ENCODE results near the gene FTSJ3. TPM values are rescaled to one million over a fixed set of nuclear protein-coding genes. Genes with fewer than 3 reads are reported as not detected.

Gene FTSJ3
- total and polyA plus RNA-seq, 8 donors: 32.1 to 88.5 (median 60.7) TPM

GRCh38 chr17:63826468-63827001 lies 928 bp downstream of the FTSJ3 start:
- peak overlapping the region; percentile 89 to 92 for H3K4me3 ChIP-seq
- H3K4me1 ChIP-seq: peaks cover 20 to 43% of the 10 kb centered on the region in 2 donors
- no peaks in the 10 kb centered on the region for H3K9me3 ChIP-seq
- DNase-seq (no peak), ATAC-seq (peak; percentile 1)
- peaks cover 0 to 73% of the 10 kb centered on the region in 2 donors for H3K36me3 ChIP-seq
- intact Hi-C loops (cut with DNase I): no loop called here
- no peaks in the 10 kb centered on the region for H3K27me3 ChIP-seq
- H3K27ac ChIP-seq: peak overlapping the region; percentile 93 to 95
- TF ChIP-seq, protein P1, sequence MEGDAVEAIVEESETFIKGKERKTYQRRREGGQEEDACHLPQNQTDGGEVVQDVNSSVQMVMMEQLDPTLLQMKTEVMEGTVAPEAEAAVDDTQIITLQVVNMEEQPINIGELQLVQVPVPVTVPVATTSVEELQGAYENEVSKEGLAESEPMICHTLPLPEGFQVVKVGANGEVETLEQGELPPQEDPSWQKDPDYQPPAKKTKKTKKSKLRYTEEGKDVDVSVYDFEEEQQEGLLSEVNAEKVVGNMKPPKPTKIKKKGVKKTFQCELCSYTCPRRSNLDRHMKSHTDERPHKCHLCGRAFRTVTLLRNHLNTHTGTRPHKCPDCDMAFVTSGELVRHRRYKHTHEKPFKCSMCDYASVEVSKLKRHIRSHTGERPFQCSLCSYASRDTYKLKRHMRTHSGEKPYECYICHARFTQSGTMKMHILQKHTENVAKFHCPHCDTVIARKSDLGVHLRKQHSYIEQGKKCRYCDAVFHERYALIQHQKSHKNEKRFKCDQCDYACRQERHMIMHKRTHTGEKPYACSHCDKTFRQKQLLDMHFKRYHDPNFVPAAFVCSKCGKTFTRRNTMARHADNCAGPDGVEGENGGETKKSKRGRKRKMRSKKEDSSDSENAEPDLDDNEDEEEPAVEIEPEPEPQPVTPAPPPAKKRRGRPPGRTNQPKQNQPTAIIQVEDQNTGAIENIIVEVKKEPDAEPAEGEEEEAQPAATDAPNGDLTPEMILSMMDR (IDR thresholded peaks at IDR 0.05): no peak

GRCh38 chr17:63824362-63824761 lies 3.1 kb downstream of the FTSJ3 start:
- DNase-seq (no peak), ATAC-seq (no peak)
- Histone ChIP-seq H3K4me1 (peaks cover 20 to 50% of the 10 kb centered on the region in 2 donors), H3K36me3 (peaks cover 0 to 73% of the 10 kb centered on the region in 2 donors), H3K27ac (no peak overlapping the region), H3K27me3 (no peaks in the 10 kb centered on the region), H3K9me3 (no peaks in the 10 kb centered on the region), H3K4me3 (no peak overlapping the region)
- TF ChIP-seq, protein P1 (IDR thresholded peaks at IDR 0.05): no peak
- intact Hi-C loops (cut with DNase I): no loop called here

- Histone ChIP-seq H3K9me3 (no peaks in the 10 kb centered on the region), H3K36me3 (peaks cover 0 to 73% of the 10 kb centered on the region in 2 donors), H3K4me3 (no peak overlapping the region), H3K27me3 (no peaks in the 10 kb centered on the region), H3K4me1 (peaks cover 18 to 46% of the 10 kb centered on the region in 2 donors), H3K27ac (no peak overlapping the region)
- intact Hi-C loops (cut with DNase I): no loop called here
- TF ChIP-seq, protein P1 (IDR thresholded peaks at IDR 0.05): no peak
- ATAC-seq (no peak), DNase-seq (no peak)
Observed at GRCh38 chr17:63823659-63824331, 3.7 kb downstream of the FTSJ3 start.

DNA sequence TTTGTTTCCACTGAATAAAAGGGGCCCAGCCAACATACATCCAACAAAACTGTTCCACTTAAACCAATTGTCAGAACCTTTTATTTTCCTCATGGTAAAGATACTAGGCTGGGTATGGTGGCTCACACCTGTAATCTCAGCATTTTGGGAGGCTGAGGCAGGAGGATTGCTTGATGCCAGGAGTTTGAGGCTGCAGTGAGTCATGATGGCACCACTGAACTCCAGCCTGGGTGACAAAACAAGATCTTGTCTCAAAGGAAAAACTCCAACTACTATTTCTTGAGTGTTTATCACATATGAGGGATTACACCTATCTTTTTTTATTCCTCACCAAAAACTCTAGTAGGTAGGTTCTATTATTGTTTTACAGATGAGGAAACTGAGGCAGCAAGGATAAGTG lies 4.9 kb downstream of the FTSJ3 start:
- H3K27me3 ChIP-seq: no peaks in the 10 kb centered on the region
- ATAC-seq (no peak), DNase-seq (no peak)
- H3K27ac ChIP-seq: no peak overlapping the region
- intact Hi-C loops (cut with DNase I): no loop called here
- H3K36me3 ChIP-seq: peaks cover 0 to 83% of the 10 kb centered on the region in 2 donors
- TF ChIP-seq, protein P1 (IDR thresholded peaks at IDR 0.05): no peak
- peaks cover 9 to 35% of the 10 kb centered on the region in 2 donors for H3K4me1 ChIP-seq
- H3K9me3 ChIP-seq: no peaks in the 10 kb centered on the region
- no peak overlapping the region for H3K4me3 ChIP-seq

- no peak for DNase-seq
Observed at GRCh38 chr17:63821804-63822203, 5.7 kb downstream of the FTSJ3 start.

More at GRCh38 chr17:63821804-63822203, 5.7 kb downstream of the FTSJ3 start:
- intact Hi-C loops (cut with DNase I): no loop called here
- Histone ChIP-seq H3K27me3 (no peaks in the 10 kb centered on the region), H3K36me3 (peaks cover 0 to 91% of the 10 kb centered on the region in 2 donors), H3K4me3 (no peak overlapping the region), H3K27ac (no peak overlapping the region), H3K4me1 (peaks cover 9 to 35% of the 10 kb centered on the region in 2 donors), H3K9me3 (no peaks in the 10 kb centered on the region)
- no peak for ATAC-seq
- TF ChIP-seq, protein P1 (IDR thresholded peaks at IDR 0.05): no peak

Data from left lung (tissue), 10 donors.